Type B pancreatic cell (in vitro differentiated cells): ENCODE data around the gene ZC3H7A. TPM values are rescaled to one million over a fixed set of nuclear protein-coding genes. Genes with fewer than 3 reads are reported as not detected.
"Not testable (repeated sequence)": the region's sequence is repeated elsewhere in the genome, so short reads cannot be mapped to it uniquely, and the experiment has no call there.

Experiments
- DNase-seq: peaks from one replicate; pipeline ENCODE4 v3.0.0; 2021; ENCODE audit warnings: mixed read lengths; ENCODE audit not compliant: unreplicated experiment; ENCODE audit errors: extremely low spot score
- H3K27ac Mint-ChIP-seq: 2 replicates; pipeline ENCODE4 v1.8.0; 2021; ENCODE audit warnings: mild to moderate bottlenecking, mixed read lengths
- H3K27me3 Mint-ChIP-seq: 2 replicates; pipeline ENCODE4 v1.8.0; 2021; ENCODE audit warnings: mixed read lengths
- H3K36me3 Mint-ChIP-seq: 2 replicates; pipeline ENCODE4 v1.8.0; 2021; ENCODE audit warnings: mixed read lengths
- H3K4me1 Mint-ChIP-seq: one replicate; pipeline ENCODE4 v1.8.0; 2021; ENCODE audit warnings: mixed read lengths; ENCODE audit not compliant: unreplicated experiment
- H3K4me3 Mint-ChIP-seq: 2 replicates; pipeline ENCODE4 v1.8.0; 2021; ENCODE audit warnings: mild to moderate bottlenecking, mixed read lengths
- H3K9me3 Mint-ChIP-seq: 2 replicates; pipeline ENCODE4 v1.8.0; 2021; ENCODE audit warnings: mixed read lengths
- CTCF ChIP-seq: fragments of 200-600 bp; sonication (generic); conservative IDR thresholded peaks from 2 replicates; pipeline ENCODE4 v1.5.0; 2021; ENCODE audit warnings: antibody characterized with exemption, mild to moderate bottlenecking
- total RNA-seq: library from RNA; stranded (reverse); gene quantifications from 2 replicates; pipeline ENCODE4 v1.2.1, GENCODE V29; 2021; ENCODE audit warnings: low replicate concordance

ZC3H7A gene
- total RNA-seq, 1 donor from 2014 or later = 67.5 TPM

GRCh38 chr16:11824362-11824761 lies 27.3 kb upstream of the ZC3H7A start:
- peak overlapping the region; percentile 48 for H3K27ac Mint-ChIP-seq
- no peaks in the 10 kb centered on the region for H3K36me3 Mint-ChIP-seq

GRCh38 chr16:11823645-11824044 lies 26.6 kb upstream of the ZC3H7A start:
- H3K4me3 Mint-ChIP-seq, H3K27ac Mint-ChIP-seq, H3K36me3 Mint-ChIP-seq, H3K27me3 Mint-ChIP-seq, DNase-seq, H3K9me3 Mint-ChIP-seq, H3K4me1 Mint-ChIP-seq: not testable (repeated sequence)

More at GRCh38 chr16:11824362-11824761, 27.3 kb upstream of the ZC3H7A start:
- H3K4me1 Mint-ChIP-seq = peaks cover 4% of the 10 kb centered on the region
- TF ChIP-seq CTCF = no peak
- H3K9me3 Mint-ChIP-seq = no peaks in the 10 kb centered on the region
- DNase-seq = no peak
- no peaks in the 10 kb centered on the region for H3K27me3 Mint-ChIP-seq
- H3K4me3 Mint-ChIP-seq = no peak overlapping the region

- Mint-ChIP-seq H3K27ac (no peak overlapping the region), H3K27me3 (no peaks in the 10 kb centered on the region), H3K4me1 (peaks cover 4% of the 10 kb centered on the region), H3K36me3 (no peaks in the 10 kb centered on the region), H3K9me3 (no peaks in the 10 kb centered on the region), H3K4me3 (no peak overlapping the region)
- no peak for DNase-seq
- no peak for TF ChIP-seq CTCF
These were observed 22.7 kb upstream of the ZC3H7A start for GRCh38 chr16:11819798-11820197.

- not testable (repeated sequence) for H3K4me3 Mint-ChIP-seq, H3K9me3 Mint-ChIP-seq, H3K4me1 Mint-ChIP-seq, H3K36me3 Mint-ChIP-seq, H3K27me3 Mint-ChIP-seq, DNase-seq, H3K27ac Mint-ChIP-seq
These were observed 21.9 kb upstream of the ZC3H7A start for GRCh38 chr16:11818970-11819369.

- Mint-ChIP-seq H3K27me3 (no peaks in the 10 kb centered on the region), H3K36me3 (no peaks in the 10 kb centered on the region), H3K4me3 (no peak overlapping the region), H3K27ac (no peak overlapping the region), H3K9me3 (no peaks in the 10 kb centered on the region), H3K4me1 (no peaks in the 10 kb centered on the region)
- no peak for DNase-seq
- no peak for TF ChIP-seq CTCF
These were observed 19.1 kb upstream of the ZC3H7A start for GRCh38 chr16:11816123-11816522.

- not testable (repeated sequence) for H3K4me1 Mint-ChIP-seq, H3K36me3 Mint-ChIP-seq, H3K4me3 Mint-ChIP-seq, H3K27ac Mint-ChIP-seq, DNase-seq, H3K27me3 Mint-ChIP-seq, H3K9me3 Mint-ChIP-seq
These were observed 17.7 kb upstream of the ZC3H7A start for GRCh38 chr16:11814800-11815199.

- no peak for TF ChIP-seq CTCF
- H3K36me3 Mint-ChIP-seq = no peaks in the 10 kb centered on the region
These were observed 9.7 kb upstream of the ZC3H7A start for GRCh38 chr16:11806721-11807120.

More at GRCh38 chr16:11806721-11807120, 9.7 kb upstream of the ZC3H7A start:
- no peaks in the 10 kb centered on the region for H3K27me3 Mint-ChIP-seq
- no peaks in the 10 kb centered on the region for H3K9me3 Mint-ChIP-seq
- H3K4me3 Mint-ChIP-seq = no peak overlapping the region
- no peak overlapping the region for H3K27ac Mint-ChIP-seq
- H3K4me1 Mint-ChIP-seq = peaks cover 4% of the 10 kb centered on the region
- DNase-seq = no peak
